Mesothelial cell of epicardium (in vitro differentiated cells): ENCODE results near the gene WNK2. TPM values are rescaled to one million over a fixed set of nuclear protein-coding genes. Genes with fewer than 3 reads are reported as not detected.

ENCODE experiments used
- DNase-seq, 2 experiments: peaks; one replicate each; pipeline ENCODE4 v3.0.0; 2021; ENCODE audit warnings: low spot score in 2 of 2; ENCODE audit not compliant: unreplicated experiment in 2 of 2
- H3K27ac Mint-ChIP-seq: 2 replicates; pipeline ENCODE4 v1.8.0; 2021; ENCODE audit warnings: mixed read lengths
- H3K27me3 Mint-ChIP-seq: 2 replicates; pipeline ENCODE4 v1.8.0; 2021; ENCODE audit warnings: low read depth, mixed read lengths
- H3K36me3 Mint-ChIP-seq: 2 replicates; pipeline ENCODE4 v1.8.0; 2021; ENCODE audit warnings: mixed read lengths
- H3K4me1 Mint-ChIP-seq: 2 replicates; pipeline ENCODE4 v1.8.0; 2021; ENCODE audit warnings: mixed read lengths
- H3K4me3 Mint-ChIP-seq: 2 replicates; pipeline ENCODE4 v1.8.0; 2021; ENCODE audit warnings: mild to moderate bottlenecking, moderate library complexity, mixed read lengths
- H3K9me3 Mint-ChIP-seq: 2 replicates; pipeline ENCODE4 v1.8.0; 2021; ENCODE audit warnings: mixed read lengths
- total RNA-seq: library from RNA; stranded (reverse); gene quantifications from 3 replicates; pipeline ENCODE4 v1.2.1, GENCODE V29; 2021
- TF ChIP-seq, protein P1 (sequence below): fragments of 200-600 bp; sonication (generic); IDR thresholded peaks from one replicate; pipeline ENCODE4 v1.5.0; 2021; ENCODE audit warnings: antibody characterized with exemption; ENCODE audit not compliant: unreplicated experiment

The WNK2 gene
- total RNA-seq, 1 donor from 2014 or later: 66.0 TPM

DNA sequence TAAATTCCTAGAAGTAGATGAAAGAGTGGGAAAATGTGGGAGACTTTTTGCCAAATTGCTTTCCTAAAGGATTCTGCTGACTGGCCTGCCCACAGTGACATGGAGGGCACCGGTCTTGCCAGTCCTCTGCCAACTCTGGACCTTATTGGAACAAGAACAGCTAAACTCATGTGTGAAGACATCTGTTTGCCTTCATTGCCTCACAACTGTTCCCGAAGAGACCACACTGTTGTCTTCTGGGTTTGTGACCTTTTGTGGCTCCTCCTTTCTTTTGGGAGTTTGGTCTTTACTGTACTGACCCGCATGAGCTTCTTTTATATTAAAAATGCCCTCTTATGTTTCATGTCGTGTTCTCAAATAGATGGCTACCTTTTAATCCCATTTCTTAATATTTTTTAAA is 16.1 kb upstream of the WNK2 start:
- H3K4me1 Mint-ChIP-seq: no peaks in the 10 kb centered on the region
- DNase-seq: no peak
- no peaks in the 10 kb centered on the region for H3K36me3 Mint-ChIP-seq
- H3K9me3 Mint-ChIP-seq: no peaks in the 10 kb centered on the region
- H3K27ac Mint-ChIP-seq: no peak overlapping the region
- H3K27me3 Mint-ChIP-seq: no peaks in the 10 kb centered on the region
- no peak overlapping the region for H3K4me3 Mint-ChIP-seq
- TF ChIP-seq, protein P1, sequence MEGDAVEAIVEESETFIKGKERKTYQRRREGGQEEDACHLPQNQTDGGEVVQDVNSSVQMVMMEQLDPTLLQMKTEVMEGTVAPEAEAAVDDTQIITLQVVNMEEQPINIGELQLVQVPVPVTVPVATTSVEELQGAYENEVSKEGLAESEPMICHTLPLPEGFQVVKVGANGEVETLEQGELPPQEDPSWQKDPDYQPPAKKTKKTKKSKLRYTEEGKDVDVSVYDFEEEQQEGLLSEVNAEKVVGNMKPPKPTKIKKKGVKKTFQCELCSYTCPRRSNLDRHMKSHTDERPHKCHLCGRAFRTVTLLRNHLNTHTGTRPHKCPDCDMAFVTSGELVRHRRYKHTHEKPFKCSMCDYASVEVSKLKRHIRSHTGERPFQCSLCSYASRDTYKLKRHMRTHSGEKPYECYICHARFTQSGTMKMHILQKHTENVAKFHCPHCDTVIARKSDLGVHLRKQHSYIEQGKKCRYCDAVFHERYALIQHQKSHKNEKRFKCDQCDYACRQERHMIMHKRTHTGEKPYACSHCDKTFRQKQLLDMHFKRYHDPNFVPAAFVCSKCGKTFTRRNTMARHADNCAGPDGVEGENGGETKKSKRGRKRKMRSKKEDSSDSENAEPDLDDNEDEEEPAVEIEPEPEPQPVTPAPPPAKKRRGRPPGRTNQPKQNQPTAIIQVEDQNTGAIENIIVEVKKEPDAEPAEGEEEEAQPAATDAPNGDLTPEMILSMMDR: no peak

DNA sequence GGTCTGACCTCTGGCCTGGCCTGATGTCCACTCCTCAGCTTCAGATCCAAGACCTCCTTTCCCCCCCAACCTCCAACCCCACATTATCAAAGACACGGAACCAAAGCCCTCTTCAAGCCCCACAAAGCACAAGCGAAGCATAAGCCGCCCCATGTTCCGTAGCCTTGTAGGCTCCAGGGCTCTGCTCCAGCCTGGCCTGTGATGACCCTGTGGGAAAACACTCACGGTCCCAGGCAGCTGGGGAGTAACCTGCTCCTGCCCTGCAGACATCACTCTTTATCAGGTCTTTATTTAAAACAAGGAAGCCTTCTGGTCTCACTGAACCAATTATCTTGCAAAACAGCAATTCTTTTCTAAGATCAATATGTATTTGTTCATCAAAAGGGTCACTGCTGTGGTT is 15.4 kb upstream of the WNK2 start:
- Mint-ChIP-seq H3K4me1 (peaks cover under 1% of the 10 kb centered on the region), H3K9me3 (no peaks in the 10 kb centered on the region), H3K36me3 (no peaks in the 10 kb centered on the region), H3K4me3 (no peak overlapping the region), H3K27me3 (no peaks in the 10 kb centered on the region), H3K27ac (no peak overlapping the region)
- DNase-seq: no peak
- TF ChIP-seq, protein P1: no peak

DNA sequence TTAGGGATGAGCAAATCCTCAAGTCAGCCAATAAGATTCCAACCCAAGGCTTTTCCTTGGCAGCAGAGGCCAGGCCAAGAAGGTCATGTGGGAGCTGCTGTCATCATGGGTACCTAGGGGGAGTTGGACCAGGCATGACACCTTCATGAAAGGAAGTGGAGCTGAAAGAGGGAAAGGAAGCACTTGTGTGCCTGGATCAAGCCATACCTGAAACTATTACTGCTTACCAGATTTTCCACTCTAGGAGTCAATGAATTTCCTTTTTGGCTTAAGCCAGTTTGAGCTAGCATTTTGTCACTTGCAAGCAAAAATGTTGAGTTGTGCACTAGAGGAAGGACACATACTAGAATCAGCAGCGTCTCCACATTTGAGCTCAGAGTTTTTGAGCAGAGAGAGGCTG is 14.5 kb upstream of the WNK2 start:
- H3K4me1 Mint-ChIP-seq: peaks cover 5% of the 10 kb centered on the region
- H3K36me3 Mint-ChIP-seq: no peaks in the 10 kb centered on the region
- H3K4me3 Mint-ChIP-seq: no peak overlapping the region
- TF ChIP-seq, protein P1: no peak
- no peak overlapping the region for H3K27ac Mint-ChIP-seq
- no peaks in the 10 kb centered on the region for H3K27me3 Mint-ChIP-seq
- DNase-seq: no peak
- no peaks in the 10 kb centered on the region for H3K9me3 Mint-ChIP-seq

DNA sequence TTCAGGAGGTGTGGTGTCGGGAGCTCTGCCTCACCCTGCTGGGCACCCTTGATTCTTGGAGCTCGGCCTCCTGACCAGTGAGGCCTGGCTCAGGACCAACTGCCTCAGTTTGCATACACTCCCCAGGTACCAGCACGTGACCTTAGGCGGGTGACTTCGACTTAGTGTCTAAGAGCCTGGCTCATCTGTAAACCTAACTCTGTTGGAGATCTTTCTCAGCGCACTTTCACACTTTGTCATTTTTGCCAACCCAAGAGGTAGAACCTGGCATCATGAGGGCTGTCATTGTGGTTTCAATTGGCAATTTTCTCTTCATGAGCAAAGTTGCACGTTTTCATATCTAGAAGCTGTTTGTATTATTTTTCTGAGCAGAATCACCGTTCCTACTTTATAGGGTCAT is 13.4 kb upstream of the WNK2 start:
- no peak for DNase-seq
- TF ChIP-seq, protein P1: no peak
- Mint-ChIP-seq H3K27me3 (no peaks in the 10 kb centered on the region), H3K27ac (no peak overlapping the region), H3K36me3 (no peaks in the 10 kb centered on the region), H3K9me3 (no peaks in the 10 kb centered on the region), H3K4me1 (peaks cover 5% of the 10 kb centered on the region), H3K4me3 (no peak overlapping the region)

DNA sequence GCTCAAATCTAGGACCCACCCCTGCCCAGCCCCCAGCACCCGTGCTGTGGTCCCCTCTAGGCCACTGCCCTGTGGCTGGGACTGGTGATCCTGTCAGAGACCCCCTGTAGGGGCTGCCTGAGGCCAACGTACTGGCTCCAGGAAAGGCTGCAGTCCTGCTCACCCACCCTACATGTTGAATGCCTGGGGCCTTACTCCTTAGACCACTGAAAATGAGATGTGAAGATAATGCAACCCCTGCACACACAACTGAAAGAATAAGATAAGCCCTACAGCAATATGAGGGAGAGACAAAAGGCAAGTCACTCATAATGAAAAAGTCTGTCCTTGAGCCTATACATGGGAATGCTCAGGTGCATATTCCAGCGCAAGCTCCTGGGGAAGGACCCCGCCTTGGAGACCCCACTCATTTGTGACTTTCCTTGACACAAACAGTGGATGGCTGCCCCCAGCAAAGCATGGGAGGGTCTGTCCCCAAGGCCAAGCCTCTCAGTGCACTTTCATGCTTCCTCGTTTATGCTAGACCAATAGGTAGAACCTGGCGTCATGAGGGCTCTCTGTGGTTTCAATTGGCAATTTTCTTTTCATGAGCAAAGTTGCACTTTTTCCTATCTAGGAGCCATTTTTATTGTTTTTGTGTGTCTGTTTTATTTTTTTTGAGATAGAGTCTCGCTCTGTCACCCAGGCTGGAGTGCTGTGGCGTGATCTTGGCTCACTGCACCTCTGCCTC is 12.5 kb upstream of the WNK2 start:
- TF ChIP-seq, protein P1: no peak
- Mint-ChIP-seq H3K27me3 (no peaks in the 10 kb centered on the region), H3K9me3 (no peaks in the 10 kb centered on the region), H3K4me3 (no peak overlapping the region), H3K36me3 (no peaks in the 10 kb centered on the region), H3K27ac (no peak overlapping the region), H3K4me1 (peaks cover 5% of the 10 kb centered on the region)
- no peak for DNase-seq
